Body of pancreas (tissue), 4 donors: ENCODE measurements around the gene OAF. TPM values are rescaled to one million over a fixed set of nuclear protein-coding genes. Genes with fewer than 3 reads are reported as not detected.

Experiments used
- ATAC-seq: fragments of 150-250 bp; one replicate; pipeline ENCODE4 v1.9.1; 2016
- DNase-seq, 4 donors: peaks; one replicate each; pipeline ENCODE4 v3.0.0-alpha.2; 2019
- H3K27ac ChIP-seq, 4 donors: fragments of 200-600 bp; sonication (generic); 1 replicate in 3 of 4; 2 replicates in 1 of 4; pipeline versions ENCODE4 v1.5.1 to v1.6.1; 2016 to 2019; ENCODE audit warnings: mild to moderate bottlenecking in 1 of 4, mixed read lengths in 1 of 4, moderate library complexity in 1 of 4
- H3K27me3 ChIP-seq, 2 donors: fragments of 200-600 bp; sonication (generic); one replicate each; pipeline ENCODE4 v1.6.0; 2016; ENCODE audit warnings: mild to moderate bottlenecking in 1 of 2
- H3K36me3 ChIP-seq, 2 donors: fragments of 200-600 bp; sonication (generic); replicated peaks in 1 of 2; 2 replicates each; pipeline ENCODE4 v1.5.1; 2016; ENCODE audit warnings: low read depth in 2 of 2; ENCODE audit not compliant: insufficient read depth in 1 of 2
- H3K4me1 ChIP-seq: fragments of 200-600 bp; sonication (generic); one replicate; pipeline ENCODE4 v1.6.0; 2016
- H3K4me3 ChIP-seq, 2 donors: fragments of 200-600 bp; sonication (generic); 1 replicate in 1 of 2; 2 replicates in 1 of 2; pipeline ENCODE4 v1.5.1; 2016 to 2019
- H3K9me3 ChIP-seq, 3 donors: fragments of 200-600 bp; sonication (generic); 1 replicate in 2 of 3; 2 replicates in 1 of 3; pipeline ENCODE4 v1.5.1; 2016
- CTCF ChIP-seq, 7 experiments: fragments of 450-650 bp in 4 of 7; fragments of 200-600 bp in 3 of 7; sonication (generic) in 3 of 7; IDR thresholded peaks; one replicate each; pipeline ENCODE4 v1.5.1; 2016 to 2019; ENCODE audit warnings: antibody characterized with exemption in 7 of 7
- POLR2A ChIP-seq, 3 donors: fragments of 450-650 bp; IDR thresholded peaks; one replicate each; pipeline ENCODE4 v1.6.1; 2016; ENCODE audit warnings: antibody characterized with exemption in 3 of 3, mild to moderate bottlenecking in 2 of 3
- WGBS, 2 donors: methylation state at CpG; one replicate each; pipeline ENCODE4 v1.1.5; 2017; 5-methylcytosine and 5-hydroxymethylcytosine counted together
- intact Hi-C: fragments of 100-400 bp; cut with DNase I; formaldehyde crosslinking; loops from one replicate; pipeline ENCODE4 v1.15.1; 2023
- total RNA-seq, 2 donors: library from RNA; depleted of rRNA; stranded (reverse); fragments of >200 nt; gene quantifications; one replicate each; pipeline ENCODE4 v1.1.0, GENCODE V29; 2016

OAF gene
- total RNA-seq, 2 donors from 2014 or later: 53.7 to 67.7 TPM

- no peak for DNase-seq
- Histone ChIP-seq H3K27me3 (no peaks in the 10 kb centered on the region), H3K36me3 (no peaks in the 10 kb centered on the region), H3K27ac (no peak overlapping the region), H3K4me1 (peaks cover 10% of the 10 kb centered on the region), H3K9me3 (no peaks in the 10 kb centered on the region), H3K4me3 (no peak overlapping the region)
- no peak for ATAC-seq
- 88 to 97% methylated on average over 3 of the region's 3 CpGs for WGBS, 2 donors
- TF ChIP-seq POLR2A (IDR thresholded peaks at IDR 0.05) (no peak), CTCF (IDR thresholded peaks at IDR 0.05) (no peak)
- intact Hi-C loops: no loop called here
Observed at GRCh38 chr11:120259241-120259640, 48.4 kb downstream of the OAF start.

- TF ChIP-seq CTCF (IDR thresholded peaks at IDR 0.05): no peak
- TF ChIP-seq POLR2A (IDR thresholded peaks at IDR 0.05): no peak
- H3K36me3 ChIP-seq: no peaks in the 10 kb centered on the region
- peaks cover 8% of the 10 kb centered on the region for H3K4me1 ChIP-seq
- H3K27ac ChIP-seq: no peak overlapping the region
- DNase-seq (no peak), ATAC-seq (no peak)
- H3K9me3 ChIP-seq: no peaks in the 10 kb centered on the region
- H3K4me3 ChIP-seq: no peak overlapping the region
- 77 to 83% methylated on average over 6 to 7 of the region's 7 CpGs for WGBS, 2 donors
- H3K27me3 ChIP-seq: no peaks in the 10 kb centered on the region
- intact Hi-C loops: no loop called here
Observed at GRCh38 chr11:120259988-120260565, 49.2 kb downstream of the OAF start.

- H3K4me1 ChIP-seq: peaks cover 3% of the 10 kb centered on the region
- H3K36me3 ChIP-seq: no peaks in the 10 kb centered on the region
- DNase-seq (no peak), ATAC-seq (no peak)
- no peak overlapping the region for H3K4me3 ChIP-seq
- H3K27ac ChIP-seq: no peak overlapping the region
- H3K27me3 ChIP-seq: no peaks in the 10 kb centered on the region
- no peaks in the 10 kb centered on the region for H3K9me3 ChIP-seq
- TF ChIP-seq POLR2A (IDR thresholded peaks at IDR 0.05): no peak
- intact Hi-C loops: no loop called here
- WGBS, 2 donors: 68 to 85% methylated on average over 6 to 7 of the region's 7 CpGs
Observed at GRCh38 chr11:120260616-120261015, 49.8 kb downstream of the OAF start.

- TF ChIP-seq POLR2A (IDR thresholded peaks at IDR 0.05) (no peak), CTCF (IDR thresholded peaks at IDR 0.05) (no peak)
- H3K36me3 ChIP-seq: no peaks in the 10 kb centered on the region
- H3K27me3 ChIP-seq: no peaks in the 10 kb centered on the region
- intact Hi-C loops: no loop called here
- no peaks in the 10 kb centered on the region for H3K9me3 ChIP-seq
- H3K27ac ChIP-seq: no peak overlapping the region
- ATAC-seq: no peak
- H3K4me1 ChIP-seq: no peaks in the 10 kb centered on the region
- H3K4me3 ChIP-seq: no peak overlapping the region
- DNase-seq: no peak
Observed at GRCh38 chr11:120261321-120261720, 50.5 kb downstream of the OAF start.

- no peaks in the 10 kb centered on the region for H3K27me3 ChIP-seq
- no peak for TF ChIP-seq CTCF (IDR thresholded peaks at IDR 0.05)
- TF ChIP-seq POLR2A (IDR thresholded peaks at IDR 0.05): no peak
- ATAC-seq (no peak), DNase-seq (no peak)
- no peaks in the 10 kb centered on the region for H3K4me1 ChIP-seq
- no peak overlapping the region for H3K4me3 ChIP-seq
- H3K27ac ChIP-seq: no peak overlapping the region
- intact Hi-C loops: no loop called here
- H3K36me3 ChIP-seq: no peaks in the 10 kb centered on the region
- no peaks in the 10 kb centered on the region for H3K9me3 ChIP-seq
- WGBS, 2 donors: 78 to 92% methylated on average over 3 of the region's 3 CpGs
Observed at GRCh38 chr11:120261931-120262330, 51.1 kb downstream of the OAF start.
